Stimulated activated CD4-positive, alpha-beta T cell treated with anti-CD3 and anti-CD28 coated beads, TNF-alpha, amount 100 ng/mL, for 48 hours (primary cell): ENCODE results near the gene S100A7A.
"Not testable (repeated sequence)": the region's sequence is repeated elsewhere in the genome, so short reads cannot be mapped to it uniquely, and the experiment has no call there.

ENCODE experiments used
- DNase-seq, 3 donors: peaks; one replicate each; pipeline ENCODE4 v3.0.0-alpha.2; 2020; ENCODE audit warnings: low read depth in 3 of 3

The S100A7A gene

DNA sequence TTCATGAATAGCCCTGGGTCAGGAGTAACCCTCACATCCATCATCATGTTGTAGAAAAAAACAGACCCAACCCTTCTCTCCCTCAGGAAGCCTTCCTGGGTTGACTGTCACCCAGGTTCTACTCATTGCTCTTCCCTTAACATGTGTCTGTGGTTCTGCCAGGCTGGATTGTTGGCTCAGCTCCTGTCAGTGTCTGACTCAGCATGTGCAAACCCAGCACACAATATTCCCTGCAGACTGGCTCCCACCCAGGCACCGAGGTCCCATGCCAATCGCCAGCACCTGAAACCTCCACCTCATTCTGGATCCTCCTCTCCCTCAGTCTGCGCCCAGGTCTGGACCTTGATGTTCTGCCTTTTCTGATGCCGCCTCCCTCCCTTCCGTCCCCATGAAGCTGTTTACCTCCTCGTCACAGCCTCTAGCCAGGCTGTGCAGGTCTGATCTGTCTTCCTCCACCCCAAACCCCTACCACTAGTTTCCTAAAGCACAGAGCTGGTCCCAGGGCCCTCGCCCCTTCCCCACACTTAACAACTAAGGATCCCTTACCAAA is 21.1 kb upstream of the S100A7A start:
- no peak for DNase-seq

GRCh38 chr1:153395776-153396175 is 20.5 kb upstream of the S100A7A start:
- DNase-seq, result no peak

GRCh38 chr1:153396461-153396860 is 19.9 kb upstream of the S100A7A start:
- DNase-seq, result no peak

DNA sequence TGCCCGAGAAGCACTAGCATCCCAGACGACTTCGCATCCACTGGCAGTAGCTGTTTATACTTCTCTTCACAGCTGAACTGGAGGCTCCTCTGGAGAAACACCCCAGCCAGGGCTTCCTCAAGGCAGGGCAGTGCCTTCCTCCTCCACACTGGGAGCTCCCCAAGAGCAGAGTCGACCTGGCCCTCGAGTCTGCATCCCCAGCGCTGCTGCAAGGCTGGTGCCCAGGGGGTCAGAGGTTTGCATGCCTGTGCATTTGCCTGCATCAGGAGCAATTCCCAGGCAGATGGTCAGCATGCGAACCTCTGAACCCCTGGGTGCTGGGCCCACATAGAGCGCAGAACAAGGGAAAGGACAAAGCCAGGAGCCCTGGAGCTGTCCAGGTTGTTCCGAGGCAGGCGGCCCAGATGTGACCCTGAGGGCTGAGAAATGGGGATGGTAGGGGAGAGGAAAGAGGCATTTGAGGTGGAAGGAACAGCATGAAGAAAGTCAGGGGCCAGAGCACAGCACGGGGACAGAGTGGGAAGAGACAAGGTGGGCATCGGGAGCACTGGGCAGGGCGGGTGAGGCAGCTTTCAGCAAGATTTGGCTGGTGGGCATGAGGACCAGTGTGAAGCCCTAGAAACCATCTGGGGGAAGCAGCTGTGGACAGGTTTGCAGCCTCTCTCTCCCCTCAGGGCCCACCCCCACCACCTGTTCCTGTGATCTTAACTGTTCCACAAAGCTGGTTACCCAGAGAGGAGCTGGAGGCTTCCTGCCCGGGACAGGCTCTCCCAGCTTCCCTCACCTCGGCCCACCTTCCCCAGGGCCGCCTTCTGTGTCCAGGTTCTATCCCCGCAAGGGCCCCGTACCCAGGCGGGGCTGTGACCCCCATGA is 19.0 kb upstream of the S100A7A start:
- DNase-seq, result no peak

- no peak for DNase-seq
Observed at GRCh38 chr1:153397924-153398651, 18.2 kb upstream of the S100A7A start.

DNA sequence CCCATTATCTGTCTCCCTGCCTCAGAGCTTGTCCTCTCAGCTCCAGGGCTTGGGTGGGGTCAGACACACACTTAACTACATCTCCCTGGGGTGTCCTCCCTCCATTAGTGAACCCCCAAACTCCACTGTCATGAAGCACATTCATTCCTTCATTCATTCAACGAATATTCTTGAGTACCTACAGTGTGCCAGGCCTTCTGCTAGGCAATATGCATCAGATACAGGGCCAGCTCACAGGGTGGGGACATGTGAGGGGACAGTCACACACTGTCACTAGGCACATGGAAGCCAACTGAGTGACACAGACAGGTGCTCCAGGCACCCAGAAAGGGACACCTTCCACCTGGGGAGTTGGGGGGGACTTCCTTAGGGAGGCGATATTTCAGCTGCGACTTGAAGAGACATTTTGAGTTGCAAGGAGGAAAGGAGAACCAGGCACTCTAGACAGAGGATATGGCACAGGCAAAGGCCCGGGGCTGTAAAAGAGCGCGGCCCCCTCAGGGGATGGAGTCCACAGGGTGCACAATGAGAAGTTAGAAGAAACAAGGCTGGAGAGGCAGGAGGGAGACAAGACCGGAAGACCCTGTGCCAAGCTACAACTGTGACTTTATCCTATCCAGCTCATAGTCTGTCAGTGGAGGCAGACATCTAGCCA is 16.8 kb upstream of the S100A7A start:
- no peak for DNase-seq

DNA sequence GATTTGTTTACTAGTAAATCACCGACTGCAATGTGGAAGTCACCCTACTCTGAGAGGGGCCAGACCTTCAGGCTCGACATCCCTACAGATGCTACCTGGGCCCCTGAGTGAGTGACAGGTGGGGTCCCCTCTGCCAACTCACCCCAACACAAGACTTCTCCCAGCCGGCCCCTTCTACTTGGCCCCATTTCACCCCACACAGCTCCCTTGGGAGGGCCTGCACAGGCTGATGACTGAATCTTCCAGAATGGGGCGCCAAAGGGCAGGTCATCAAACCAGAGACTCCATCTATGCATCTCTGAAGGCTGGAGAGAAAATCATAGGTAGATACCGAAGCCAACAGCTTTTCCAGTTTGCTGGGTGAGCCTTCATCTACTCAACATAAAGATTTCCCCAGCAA is 16.1 kb upstream of the S100A7A start:
- DNase-seq, result no peak

GRCh38 chr1:153401461-153401860 is 14.9 kb upstream of the S100A7A start:
- DNase-seq, result no peak

DNA sequence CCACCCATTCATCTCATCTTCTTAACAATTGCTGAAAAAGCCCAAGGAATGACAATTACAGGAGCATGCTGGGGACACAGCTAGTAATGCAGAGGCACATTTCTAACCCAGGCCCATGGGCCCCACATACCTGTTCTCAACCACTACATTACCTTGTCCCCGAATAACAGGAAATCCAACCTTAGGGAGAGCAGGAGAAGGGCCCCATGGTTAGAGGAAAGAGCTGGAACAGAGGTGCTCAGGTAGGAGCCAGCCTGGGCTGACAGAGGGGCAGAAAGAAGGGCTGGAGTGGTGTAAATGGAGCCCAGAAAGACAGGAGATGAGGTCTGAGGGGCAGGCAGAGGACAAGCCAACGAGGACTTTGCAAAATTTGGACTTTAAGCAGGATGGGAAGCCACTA is 14.1 kb upstream of the S100A7A start:
- no peak for DNase-seq

DNA sequence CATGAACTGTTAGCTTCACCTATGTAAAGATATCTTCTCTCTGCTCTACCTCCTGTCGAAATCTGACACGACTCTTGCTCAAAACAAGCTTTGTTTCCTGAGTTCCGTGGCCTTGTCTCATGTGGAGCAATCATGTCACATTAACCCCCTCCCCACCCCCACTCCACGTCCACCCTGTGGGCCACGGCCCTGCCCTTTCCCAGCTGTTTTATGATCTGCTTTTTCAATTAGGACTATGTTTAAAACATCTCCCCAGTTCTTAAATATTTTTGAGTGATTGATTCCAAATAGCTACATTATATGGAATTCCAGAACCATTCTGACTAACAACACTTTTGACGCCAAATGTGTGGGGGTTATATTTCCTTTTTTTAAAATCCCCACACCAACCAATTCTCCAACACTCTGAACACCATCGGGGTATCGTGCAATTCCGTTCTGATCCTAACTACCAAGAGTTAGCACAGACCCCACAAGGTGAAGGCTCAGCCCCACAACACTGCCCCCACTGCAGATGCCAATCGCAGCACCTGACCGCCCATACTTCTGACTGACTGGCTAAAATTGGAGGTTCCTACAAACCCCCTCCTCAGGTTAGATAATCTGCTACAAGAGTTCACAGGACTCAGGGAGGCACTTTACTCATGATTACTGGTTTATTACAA is 12.8 kb upstream of the S100A7A start:
- no peak for DNase-seq

DNA sequence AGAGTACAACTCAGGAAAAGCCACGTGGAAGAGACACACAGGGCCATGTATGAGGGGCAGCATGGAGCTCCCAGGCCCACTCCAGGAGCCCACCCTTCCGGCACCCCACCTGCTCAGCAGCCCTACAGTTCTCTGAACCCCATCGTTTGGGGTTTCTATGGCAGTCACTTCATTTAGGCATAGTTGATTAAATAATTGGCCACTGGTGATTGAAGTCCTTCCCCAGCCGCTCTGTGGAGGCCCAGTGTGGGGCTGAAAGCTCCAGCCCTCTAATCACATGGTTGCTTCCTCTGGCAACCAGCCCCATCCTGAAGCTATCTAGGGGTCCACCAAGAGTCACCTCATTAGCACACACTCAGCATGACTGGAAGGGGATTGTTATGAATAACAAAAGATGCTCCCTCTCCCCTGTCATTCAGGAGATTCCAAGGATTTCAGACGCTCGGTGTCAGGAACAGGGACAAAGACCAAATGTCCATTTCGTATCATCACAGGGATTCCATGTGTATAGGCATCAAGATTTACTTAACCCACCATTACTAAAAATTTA is 12.2 kb upstream of the S100A7A start:
- no peak for DNase-seq

DNA sequence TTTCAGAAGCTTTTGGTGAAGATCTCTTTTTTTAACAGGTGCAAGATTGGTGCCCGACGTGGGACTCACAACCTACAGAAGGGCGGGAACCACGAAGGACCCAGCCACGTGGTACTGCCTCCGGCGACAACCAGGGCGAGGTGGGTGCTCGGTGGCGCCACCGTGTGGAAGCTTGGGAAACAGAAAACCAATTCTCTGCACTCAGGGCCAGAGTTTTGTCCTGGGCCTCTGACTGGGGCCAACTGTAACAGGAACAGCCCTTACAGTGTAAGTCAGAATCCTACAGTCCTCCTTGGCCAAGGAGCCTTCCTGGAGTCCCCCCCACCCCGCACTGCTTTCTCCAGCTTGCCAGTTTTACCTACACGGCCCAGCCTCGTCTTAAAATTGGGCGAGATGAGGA is 11.6 kb upstream of the S100A7A start:
- peak; percentile 38 to 53 (median 53) for DNase-seq

- DNase-seq, result not testable (repeated sequence)
Observed at GRCh38 chr1:153405825-153406599, 10.3 kb upstream of the S100A7A start.

DNA sequence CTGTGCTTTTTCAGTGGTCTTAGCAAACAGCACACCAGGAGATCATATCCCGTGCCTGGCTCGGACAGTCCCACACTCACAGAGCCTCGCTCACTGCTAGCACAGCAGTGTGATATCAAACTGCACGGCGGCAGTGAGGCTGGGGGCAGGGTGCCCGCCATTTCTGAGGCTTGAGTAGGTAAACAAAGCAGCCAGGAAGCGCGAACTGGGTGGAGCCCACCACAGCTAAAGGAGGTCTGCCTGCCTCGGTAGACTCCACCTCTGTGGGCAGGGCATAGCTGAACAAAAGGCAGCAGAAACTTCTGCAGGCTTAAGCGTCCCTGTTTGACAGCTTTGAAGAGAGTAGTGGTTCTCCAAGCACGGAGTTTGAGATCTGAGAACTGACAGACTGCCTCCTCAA is 9.0 kb upstream of the S100A7A start:
- not testable (repeated sequence) for DNase-seq

- not testable (repeated sequence) for DNase-seq
Observed at GRCh38 chr1:153413961-153414360, 2.4 kb upstream of the S100A7A start.

DNA sequence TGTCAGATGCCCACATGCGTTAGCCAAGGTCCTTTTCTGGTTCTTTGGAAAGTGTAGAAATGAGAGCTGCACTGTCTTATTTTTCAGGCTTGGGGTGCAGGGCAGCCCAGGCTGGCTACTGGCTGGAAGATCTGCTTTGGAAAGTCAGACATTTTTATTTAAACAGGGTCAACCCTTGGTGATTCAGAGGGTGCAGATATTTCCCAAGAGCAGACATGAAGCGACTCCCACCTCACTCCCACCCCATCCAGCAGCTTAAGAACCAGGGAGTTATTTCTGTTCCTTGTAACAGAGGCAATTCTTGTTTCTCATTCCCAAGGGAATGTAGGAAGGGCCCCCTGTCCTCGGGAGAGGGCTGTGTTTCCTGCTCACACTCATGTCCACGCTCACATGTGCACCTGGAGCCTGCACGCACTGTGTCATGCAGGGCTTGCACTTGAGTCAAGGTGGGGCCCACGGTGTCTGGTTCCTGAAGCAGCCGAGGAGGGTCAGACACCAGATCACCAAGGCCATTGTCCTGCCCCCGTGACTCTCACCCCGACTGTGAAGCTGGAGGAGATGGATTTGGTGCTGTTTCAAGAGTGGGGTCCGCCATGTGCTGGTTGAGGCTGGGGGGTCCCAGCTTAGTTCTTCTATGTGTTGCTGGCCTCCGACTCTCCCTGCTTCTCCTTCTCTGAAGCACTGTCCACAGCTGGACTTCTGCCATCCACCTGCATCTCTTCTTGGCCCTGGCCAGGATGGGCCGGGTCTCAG is 992 bp downstream of the S100A7A start:
- no peak for DNase-seq

DNA sequence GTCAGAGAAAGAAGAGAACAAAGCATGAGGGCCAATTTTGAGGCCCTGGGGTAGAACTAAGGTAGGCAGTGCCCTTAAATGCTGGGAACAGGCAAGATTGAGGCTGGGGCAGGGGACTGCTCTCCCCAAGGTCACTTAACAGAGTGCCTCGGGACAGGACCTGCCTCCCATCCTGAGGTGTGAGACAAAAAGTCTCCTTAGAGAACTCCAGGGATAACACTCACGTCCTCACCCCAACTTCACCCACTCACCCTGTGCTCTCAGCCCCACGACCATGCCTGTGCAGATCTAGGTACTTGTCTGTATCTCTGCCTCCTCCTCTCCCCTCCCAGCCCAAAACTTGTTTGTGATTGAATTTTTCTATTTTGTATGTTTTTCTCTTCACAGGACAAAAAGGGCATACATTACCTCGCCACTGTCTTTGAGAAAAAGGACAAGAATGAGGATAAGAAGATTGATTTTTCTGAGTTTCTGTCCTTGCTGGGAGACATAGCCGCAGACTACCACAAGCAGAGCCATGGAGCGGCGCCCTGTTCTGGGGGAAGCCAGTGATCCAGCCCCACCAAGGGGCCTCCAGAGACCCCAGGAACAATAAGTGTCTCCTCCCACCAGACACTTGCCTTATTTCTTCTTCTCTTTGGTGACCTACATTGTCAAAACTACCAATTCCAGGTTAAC is 2.6 kb downstream of the S100A7A start:
- not testable (repeated sequence) for DNase-seq

GRCh38 chr1:153419436-153419793 is 3.1 kb downstream of the S100A7A start:
- DNase-seq, result not testable (repeated sequence)

DNA sequence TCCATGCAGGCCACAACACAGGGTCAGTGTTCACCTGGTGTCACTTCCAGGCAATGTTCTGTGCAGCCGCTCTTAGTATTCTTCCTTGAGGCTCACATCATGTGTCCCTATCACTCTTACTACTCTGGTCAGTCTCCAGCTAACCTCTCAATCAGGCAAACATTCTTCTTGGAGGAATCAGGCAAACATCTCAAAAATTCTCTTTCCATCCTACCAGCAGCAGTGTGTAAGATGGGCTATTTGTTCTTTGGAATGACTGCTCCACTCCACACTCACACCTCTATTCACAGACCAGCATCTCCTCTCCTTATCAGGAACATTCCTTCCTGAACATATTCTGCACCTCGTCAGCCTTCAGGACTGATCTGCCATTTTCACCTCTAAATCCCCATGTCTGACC is 4.0 kb downstream of the S100A7A start:
- no peak for DNase-seq
